Transverse colon (tissue), 4 donors: ENCODE measurements around the gene NACAD.

ENCODE experiments used
- EP300 ChIP-seq: sonication (generic); formaldehyde crosslinking; IDR thresholded peaks from one replicate; pipeline ENCODE4 v1.6.1; 2017; ENCODE audit warnings: antibody characterized with exemption, low read depth
- POLR2A ChIP-seq: fragments of 450-650 bp; IDR thresholded peaks from one replicate; pipeline ENCODE4 v1.6.1; 2016; ENCODE audit warnings: antibody characterized with exemption, mild to moderate bottlenecking, moderate library complexity
- POLR2AphosphoS5 ChIP-seq, 3 donors: sonication (generic); formaldehyde crosslinking; IDR thresholded peaks; one replicate each; pipeline ENCODE4 v1.6.1; 2016; ENCODE audit warnings: antibody characterized with exemption in 3 of 3
- TF ChIP-seq, protein P1 (sequence below), 5 experiments: fragments of 200-600 bp in 3 of 5; fragments of 450-650 bp in 2 of 5; sonication (generic) in 3 of 5; IDR thresholded peaks; 1 replicate in 2 of 5; 2 replicates in 3 of 5; pipeline ENCODE4 v1.5.1; 2016 to 2017; ENCODE audit warnings: antibody characterized with exemption in 5 of 5, inconsistent platforms in 3 of 5, mild to moderate bottlenecking in 2 of 5, moderate library complexity in 1 of 5

DNA sequence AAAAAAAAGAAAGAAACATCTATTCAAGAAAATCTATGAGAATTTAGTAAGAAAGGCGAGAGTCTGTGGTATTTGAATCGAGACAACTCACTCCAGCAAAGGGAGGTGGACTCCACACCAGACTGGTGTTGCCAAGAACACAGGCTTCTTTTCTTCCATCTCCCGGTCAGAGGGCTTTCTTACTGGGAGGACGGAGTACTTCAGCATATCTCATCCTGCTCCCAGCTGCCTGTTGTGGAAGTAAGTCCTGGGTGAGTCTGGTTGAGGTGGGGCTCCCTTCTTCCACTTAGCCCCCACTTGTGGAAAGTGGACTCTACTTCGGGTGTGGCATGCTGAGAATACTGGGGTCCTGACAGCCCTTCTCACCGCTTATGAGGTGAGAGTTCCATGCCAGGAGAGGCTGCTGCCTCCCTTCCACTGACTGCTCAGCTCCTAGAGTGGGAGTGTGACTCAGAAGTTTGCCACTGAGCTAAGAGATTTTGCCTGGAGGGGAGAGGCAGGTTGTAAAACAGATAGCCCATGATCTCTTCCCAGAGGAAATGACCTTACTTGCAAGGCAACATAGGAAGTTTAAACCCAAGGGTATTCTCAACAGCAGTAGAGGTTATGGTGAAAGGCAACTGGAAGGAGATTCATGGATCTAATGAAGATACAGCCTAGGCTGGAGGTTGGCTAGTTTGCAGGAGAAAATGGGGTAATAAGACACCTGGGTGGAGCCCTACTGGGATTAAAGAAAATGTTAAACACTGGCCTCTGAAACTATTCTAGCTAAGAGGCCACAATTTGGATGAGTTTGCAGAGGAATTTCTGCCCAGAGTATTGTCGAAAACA is 3.5 kb upstream of the NACAD start:
- TF ChIP-seq, protein P1, sequence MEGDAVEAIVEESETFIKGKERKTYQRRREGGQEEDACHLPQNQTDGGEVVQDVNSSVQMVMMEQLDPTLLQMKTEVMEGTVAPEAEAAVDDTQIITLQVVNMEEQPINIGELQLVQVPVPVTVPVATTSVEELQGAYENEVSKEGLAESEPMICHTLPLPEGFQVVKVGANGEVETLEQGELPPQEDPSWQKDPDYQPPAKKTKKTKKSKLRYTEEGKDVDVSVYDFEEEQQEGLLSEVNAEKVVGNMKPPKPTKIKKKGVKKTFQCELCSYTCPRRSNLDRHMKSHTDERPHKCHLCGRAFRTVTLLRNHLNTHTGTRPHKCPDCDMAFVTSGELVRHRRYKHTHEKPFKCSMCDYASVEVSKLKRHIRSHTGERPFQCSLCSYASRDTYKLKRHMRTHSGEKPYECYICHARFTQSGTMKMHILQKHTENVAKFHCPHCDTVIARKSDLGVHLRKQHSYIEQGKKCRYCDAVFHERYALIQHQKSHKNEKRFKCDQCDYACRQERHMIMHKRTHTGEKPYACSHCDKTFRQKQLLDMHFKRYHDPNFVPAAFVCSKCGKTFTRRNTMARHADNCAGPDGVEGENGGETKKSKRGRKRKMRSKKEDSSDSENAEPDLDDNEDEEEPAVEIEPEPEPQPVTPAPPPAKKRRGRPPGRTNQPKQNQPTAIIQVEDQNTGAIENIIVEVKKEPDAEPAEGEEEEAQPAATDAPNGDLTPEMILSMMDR (IDR thresholded peaks at IDR 0.05): no peak
- no peak for TF ChIP-seq POLR2A
- TF ChIP-seq POLR2AphosphoS5 (IDR thresholded peaks at IDR 0.05): no peak
- no peak for TF ChIP-seq EP300
